HepG2 (cell line): ENCODE data around the gene WDR31.

Source experiments
- ATF6 ChIP-seq: sonication (generic); formaldehyde crosslinking; conservative IDR thresholded peaks from 2 replicates; pipeline ENCODE4 v1.4.0; 2020; ENCODE audit warnings: missing genetic modification reagents
- E2F1 ChIP-seq: sonication (generic); formaldehyde crosslinking; IDR thresholded peaks from 2 replicates; pipeline ENCODE4 v1.5.0; 2020; ENCODE audit warnings: missing genetic modification reagents
- MAFG ChIP-seq: sonication (generic); formaldehyde crosslinking; IDR thresholded peaks from 2 replicates; pipeline ENCODE4 v1.5.1; 2020; ENCODE audit warnings: mild to moderate bottlenecking, missing genetic modification reagents
- PLRG1 ChIP-seq: fragments of 450-650 bp; conservative IDR thresholded peaks from 2 replicates; pipeline ENCODE4 v1.6.1; 2016
- POLR2A ChIP-seq, 2 experiments: IDR thresholded peaks; 2 replicates each; pipeline ENCODE4 v1.6.1; 2011; ENCODE audit warnings: low read depth in 2 of 2, low read length in 2 of 2, mild to moderate bottlenecking in 1 of 2, moderate library complexity in 1 of 2; ENCODE audit not compliant: insufficient read depth in 1 of 2
- TF ChIP-seq, protein P1 (sequence below): sonication (generic); formaldehyde crosslinking; IDR thresholded peaks from 2 replicates; pipeline ENCODE4 v1.5.0; 2020; ENCODE audit warnings: mild to moderate bottlenecking, missing genetic modification reagents, moderate library complexity

- no peak for TF ChIP-seq ATF6 (CRISPR knock-in tag)
- no peak for TF ChIP-seq POLR2A (IDR thresholded peaks at IDR 0.05; ENCODE audit: insufficient read depth in 1 of 2, low read depth in 2 of 2, low read length in 2 of 2)
- TF ChIP-seq MAFG, result no peak
- no peak for TF ChIP-seq PLRG1
- TF ChIP-seq, protein P1, sequence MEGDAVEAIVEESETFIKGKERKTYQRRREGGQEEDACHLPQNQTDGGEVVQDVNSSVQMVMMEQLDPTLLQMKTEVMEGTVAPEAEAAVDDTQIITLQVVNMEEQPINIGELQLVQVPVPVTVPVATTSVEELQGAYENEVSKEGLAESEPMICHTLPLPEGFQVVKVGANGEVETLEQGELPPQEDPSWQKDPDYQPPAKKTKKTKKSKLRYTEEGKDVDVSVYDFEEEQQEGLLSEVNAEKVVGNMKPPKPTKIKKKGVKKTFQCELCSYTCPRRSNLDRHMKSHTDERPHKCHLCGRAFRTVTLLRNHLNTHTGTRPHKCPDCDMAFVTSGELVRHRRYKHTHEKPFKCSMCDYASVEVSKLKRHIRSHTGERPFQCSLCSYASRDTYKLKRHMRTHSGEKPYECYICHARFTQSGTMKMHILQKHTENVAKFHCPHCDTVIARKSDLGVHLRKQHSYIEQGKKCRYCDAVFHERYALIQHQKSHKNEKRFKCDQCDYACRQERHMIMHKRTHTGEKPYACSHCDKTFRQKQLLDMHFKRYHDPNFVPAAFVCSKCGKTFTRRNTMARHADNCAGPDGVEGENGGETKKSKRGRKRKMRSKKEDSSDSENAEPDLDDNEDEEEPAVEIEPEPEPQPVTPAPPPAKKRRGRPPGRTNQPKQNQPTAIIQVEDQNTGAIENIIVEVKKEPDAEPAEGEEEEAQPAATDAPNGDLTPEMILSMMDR (CRISPR knock-in tag), result no peak
- TF ChIP-seq E2F1 (CRISPR knock-in tag), result no peak
Observed at GRCh38 chr9:113341712-113342410, 1.8 kb upstream of the WDR31 start.
